SU-DHL-6 (cell line): ENCODE data around the gene PPP2R5C.

Experiments used
- H2AFZ ChIP-seq: fragments of 200-600 bp; sonication (generic); 2 replicates; pipeline ENCODE4 v1.6.1; 2014; ENCODE audit warnings: low read depth, mild to moderate bottlenecking, moderate library complexity, mixed read lengths, antibody characterized with exemption, low read length; ENCODE audit not compliant: severe bottlenecking
- H3F3A ChIP-seq: fragments of 200-600 bp; shearing (Covaris generic); 2 replicates; pipeline ENCODE4 v1.6.0; 2016; ENCODE audit warnings: antibody characterized with exemption, mild to moderate bottlenecking; ENCODE audit not compliant: insufficient read depth
- H3K27ac ChIP-seq: fragments of 200-600 bp; sonication (generic); 2 replicates; pipeline ENCODE4 v1.5.1; 2016; ENCODE audit warnings: low read depth, mild to moderate bottlenecking, low read length, moderate library complexity, mixed read lengths
- H3K27me3 ChIP-seq: fragments of 200-600 bp; sonication (generic), shearing (Covaris generic); 2 replicates; pipeline ENCODE4 v1.6.0; 2014; ENCODE audit warnings: mild to moderate bottlenecking, low read length
- H3K36me3 ChIP-seq: fragments of 200-600 bp; sonication (generic); 2 replicates; pipeline ENCODE4 v1.6.1; 2014; ENCODE audit warnings: mild to moderate bottlenecking, low read length, mixed read lengths
- H3K4me2 ChIP-seq: fragments of 300-600, 200-600 bp; shearing (Covaris generic), sonication (generic); 2 replicates; pipeline ENCODE4 v1.6.0; 2014; ENCODE audit warnings: low read length, low read depth, mild to moderate bottlenecking; ENCODE audit not compliant: poor library complexity, severe bottlenecking
- H3K4me3 ChIP-seq: fragments of 200-600 bp; sonication (generic); 2 replicates; pipeline ENCODE4 v1.5.1; 2014; ENCODE audit warnings: antibody characterized with exemption, low read length, mild to moderate bottlenecking, mixed read lengths; ENCODE audit not compliant: insufficient read depth, poor library complexity, severe bottlenecking
- H3K79me2 ChIP-seq: fragments of 200-600 bp; sonication (generic); 2 replicates; pipeline ENCODE4 v1.6.1; 2014; ENCODE audit warnings: mild to moderate bottlenecking, low read length, moderate library complexity; ENCODE audit not compliant: insufficient read depth
- H3K9ac ChIP-seq: fragments of 200-600 bp; sonication (generic); 2 replicates; pipeline ENCODE4 v1.7.0; 2014; ENCODE audit warnings: mild to moderate bottlenecking, low read length
- H3K9me2 ChIP-seq: fragments of 200-600 bp; sonication (generic); replicated peaks from 2 replicates; pipeline ENCODE4 v1.6.1; 2014; ENCODE audit warnings: low read length; ENCODE audit not compliant: insufficient read depth
- H3K9me3 ChIP-seq: fragments of 200-600 bp; sonication (generic); 2 replicates; pipeline ENCODE4 v1.6.1; 2014; ENCODE audit warnings: low read length, mixed read lengths; ENCODE audit not compliant: insufficient read depth
- H4K20me1 ChIP-seq: fragments of 200-600 bp; sonication (generic); 2 replicates; pipeline ENCODE4 v1.6.1; 2014; ENCODE audit warnings: low read depth, mild to moderate bottlenecking, antibody characterized with exemption, low read length, moderate library complexity, mixed read lengths
- CTCF ChIP-seq: fragments of 200-600 bp; sonication (generic); IDR thresholded peaks from one replicate; pipeline ENCODE4 v1.5.1; 2017; ENCODE audit warnings: antibody characterized with exemption, mild to moderate bottlenecking, low read length, moderate library complexity; ENCODE audit not compliant: insufficient read depth, poor library complexity, severe bottlenecking
- EZH2phosphoT487 ChIP-seq: fragments of 200-600 bp; sonication (generic), shearing (Covaris generic); conservative IDR thresholded peaks from 2 replicates; pipeline ENCODE4 v1.6.1; 2018; ENCODE audit warnings: mild to moderate bottlenecking, antibody characterized with exemption, low read length, moderate library complexity, mixed read lengths

Gene PPP2R5C

DNA sequence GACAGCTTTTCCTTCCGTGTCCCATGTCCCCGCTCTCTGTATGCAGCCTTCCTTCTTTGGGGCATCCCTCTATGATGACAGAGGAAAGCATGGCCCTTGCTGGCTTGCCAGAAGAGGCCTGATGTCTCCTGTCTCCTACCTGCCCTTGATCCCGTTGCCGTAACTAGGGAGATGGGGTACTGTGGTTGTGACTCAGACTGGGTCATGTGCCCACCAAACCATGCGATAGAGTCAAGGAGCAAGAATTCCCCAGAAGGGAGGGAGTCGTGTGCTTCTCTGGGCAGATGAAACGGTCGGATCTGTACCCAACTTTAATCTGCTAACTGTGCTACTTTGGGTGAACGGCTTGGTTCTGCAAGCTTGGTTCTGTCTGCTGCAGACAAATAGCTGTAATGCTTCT lies 103.8 kb downstream of the PPP2R5C start:
- Histone ChIP-seq H3K79me2 (peaks cover 94% of the 10 kb centered on the region), H3K36me3 (peaks cover 6% of the 10 kb centered on the region; the same call in 1 of the 2 replicates), H3F3A (peaks cover 4% of the 10 kb centered on the region; the same call in 1 of the 2 replicates), H3K9me2 (no peaks in the 10 kb centered on the region), H3K4me2 (no peak overlapping the region), H2AFZ (no peak overlapping the region), H3K27me3 (no peaks in the 10 kb centered on the region), H3K9ac (no peak overlapping the region), H3K27ac (no peak overlapping the region), H4K20me1 (no peaks in the 10 kb centered on the region; the same call in 1 of the 2 replicates), H3K9me3 (no peaks in the 10 kb centered on the region), H3K4me3 (no peak overlapping the region)
- TF ChIP-seq CTCF: no peak
- no peak for TF ChIP-seq EZH2phosphoT487

DNA sequence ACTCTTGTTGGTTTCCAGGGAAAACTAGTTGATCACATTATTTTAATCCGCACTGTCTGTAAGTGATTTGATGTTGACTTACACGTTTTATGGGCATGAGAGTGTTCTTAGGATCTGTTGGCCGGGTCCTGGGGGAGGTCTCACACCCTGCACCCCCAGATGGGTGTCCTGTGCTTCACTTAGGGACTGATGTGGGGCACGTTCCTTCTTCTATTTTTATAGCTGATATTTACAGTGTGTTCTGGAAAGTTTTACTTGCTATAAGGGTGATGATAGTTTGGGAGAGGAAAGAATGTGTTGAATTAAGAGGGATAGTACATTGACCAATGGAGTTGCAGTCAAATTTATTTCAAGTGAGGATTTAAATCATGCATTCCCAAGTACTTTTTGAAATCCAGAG lies 106.3 kb downstream of the PPP2R5C start:
- Histone ChIP-seq H3K9ac (no peak overlapping the region), H3K9me2 (no peaks in the 10 kb centered on the region), H3K4me2 (no peak overlapping the region), H3K36me3 (0 out of 2 replicates have a peak, but pooled peaks cover 5% of the 10 kb centered on the region), H3K27me3 (no peaks in the 10 kb centered on the region), H3K79me2 (peaks cover 94% of the 10 kb centered on the region), H3K4me3 (no peak overlapping the region), H2AFZ (no peak overlapping the region), H3K9me3 (no peaks in the 10 kb centered on the region), H3F3A (peaks cover 11% of the 10 kb centered on the region; the same call in 1 of the 2 replicates), H4K20me1 (no peaks in the 10 kb centered on the region; the same call in 1 of the 2 replicates), H3K27ac (no peak overlapping the region)
- no peak for TF ChIP-seq CTCF

GRCh38 chr14:101869217-101869616 lies 107.7 kb downstream of the PPP2R5C start:
- Histone ChIP-seq H3K4me3 (no peak overlapping the region), H3K36me3 (no peaks in the 10 kb centered on the region), H3K4me2 (no peak overlapping the region), H3K9me2 (no peaks in the 10 kb centered on the region), H2AFZ (no peak overlapping the region), H3K79me2 (peaks cover 95% of the 10 kb centered on the region), H4K20me1 (no peaks in the 10 kb centered on the region; the same call in 1 of the 2 replicates), H3F3A (peaks cover 16% of the 10 kb centered on the region), H3K27ac (no peak overlapping the region), H3K27me3 (no peaks in the 10 kb centered on the region), H3K9ac (no peak overlapping the region), H3K9me3 (no peaks in the 10 kb centered on the region)
- TF ChIP-seq CTCF (no peak), EZH2phosphoT487 (no peak)
